WTC11 (cell line): ENCODE measurements around the gene CTTNBP2NL. TPM values are rescaled to one million over a fixed set of nuclear protein-coding genes. Genes with fewer than 3 reads are reported as not detected.
"Not testable (repeated sequence)": the region's sequence is repeated elsewhere in the genome, so short reads cannot be mapped to it uniquely, and the experiment has no call there.

Source experiments
- ATAC-seq: fragments of 200-7000 bp; cut with Tn5 transposase; 2 replicates; pipeline ENCODE4 v1.10.0; 2021; ENCODE audit warnings: mild to moderate bottlenecking, moderate library complexity
- CTCF ChIA-PET: fragments of 300-600 bp; sonication (Branson Sonifier 250); formaldehyde crosslinking; loops from one replicate; lab custom pipeline; 2021; ENCODE audit warnings: antibody characterized with exemption; lab: Charles Lee
- POLR2A ChIA-PET: fragments of 350-600 bp; sonication (Branson Sonifier 250); formaldehyde crosslinking; loops from one replicate; lab custom pipeline; 2021; ENCODE audit warnings: antibody characterized with exemption; lab: Charles Lee
- DNase-seq: peaks from one replicate; pipeline ENCODE4 v3.0.0; 2021; ENCODE audit warnings: low spot score
- H3K27ac Mint-ChIP-seq: 2 replicates; pipeline ENCODE4 v1.8.0; 2021; ENCODE audit warnings: mixed read lengths
- H3K27me3 Mint-ChIP-seq: 2 replicates; pipeline ENCODE4 v1.8.0; 2021; ENCODE audit warnings: low read depth, mild to moderate bottlenecking, moderate library complexity, mixed read lengths
- H3K36me3 Mint-ChIP-seq: 2 replicates; pipeline ENCODE4 v1.8.0; 2021; ENCODE audit warnings: mixed read lengths
- H3K4me1 Mint-ChIP-seq: 2 replicates; pipeline ENCODE4 v1.8.0; 2022; ENCODE audit warnings: mixed read lengths
- H3K4me3 Mint-ChIP-seq: 2 replicates; pipeline ENCODE4 v1.8.0; 2021; ENCODE audit warnings: mild to moderate bottlenecking, moderate library complexity, mixed read lengths
- H3K9me3 Mint-ChIP-seq: 2 replicates; pipeline ENCODE4 v1.8.0; 2021; ENCODE audit warnings: mixed read lengths
- ATF3 ChIP-seq: sonication (generic); formaldehyde crosslinking; conservative IDR thresholded peaks from 2 replicates; pipeline ENCODE4 v1.8.1; 2022; ENCODE audit warnings: mild to moderate bottlenecking, missing genetic modification reagents
- ATF6 ChIP-seq: sonication (generic); formaldehyde crosslinking; IDR thresholded peaks from 2 replicates; pipeline ENCODE4 v1.8.1; 2023; ENCODE audit warnings: mild to moderate bottlenecking, missing genetic modification reagents
- E2F1 ChIP-seq: sonication (generic); formaldehyde crosslinking; IDR thresholded peaks from 2 replicates; pipeline ENCODE4 v1.8.0; 2022; ENCODE audit warnings: mild to moderate bottlenecking, missing genetic modification reagents
- ERG ChIP-seq: fragments of 250-450 bp; sonication (Bioruptor Pico); IDR thresholded peaks from 2 replicates; pipeline ENCODE4 v1.8.0; 2021; ENCODE audit warnings: mild to moderate bottlenecking
- GTF2I ChIP-seq: fragments of 250-450 bp; sonication (Bioruptor Pico); conservative IDR thresholded peaks from 2 replicates; pipeline ENCODE4 v1.4.0; 2021; ENCODE audit warnings: mild to moderate bottlenecking
- HMGA2 ChIP-seq: fragments of 250-450 bp; sonication (Bioruptor Pico); IDR thresholded peaks from 2 replicates; pipeline ENCODE4 v1.4.0; 2021; ENCODE audit warnings: mild to moderate bottlenecking, moderate library complexity
- IRF2 ChIP-seq: sonication (generic); formaldehyde crosslinking; IDR thresholded peaks from 2 replicates; pipeline ENCODE4 v1.8.0; 2022; ENCODE audit warnings: low read depth, missing genetic modification reagents, borderline replicate concordance
- NFE2L1 ChIP-seq: sonication (generic); formaldehyde crosslinking; IDR thresholded peaks from 2 replicates; pipeline ENCODE4 v1.8.1; 2023; ENCODE audit warnings: missing genetic modification reagents
- NR2C2 ChIP-seq: sonication (generic); formaldehyde crosslinking; IDR thresholded peaks from 2 replicates; pipeline ENCODE4 v1.8.0; 2022; ENCODE audit warnings: mild to moderate bottlenecking, missing genetic modification reagents
- SMAD3 ChIP-seq: sonication (generic); formaldehyde crosslinking; IDR thresholded peaks from 2 replicates; pipeline ENCODE4 v1.8.0; 2022; ENCODE audit warnings: missing genetic modification reagents, mild to moderate bottlenecking, borderline replicate concordance
- SP1 ChIP-seq: sonication (generic); formaldehyde crosslinking; conservative IDR thresholded peaks from 2 replicates; pipeline ENCODE4 v1.8.1; 2022; ENCODE audit warnings: missing genetic modification reagents
- TCF7 ChIP-seq: sonication (generic); formaldehyde crosslinking; IDR thresholded peaks from 2 replicates; pipeline ENCODE4 v1.8.0; 2022; ENCODE audit warnings: mild to moderate bottlenecking, low read depth, missing genetic modification reagents, moderate library complexity
- ZBTB43 ChIP-seq: sonication (generic); formaldehyde crosslinking; IDR thresholded peaks from 2 replicates; pipeline ENCODE4 v1.8.1; 2023; ENCODE audit warnings: mild to moderate bottlenecking, missing genetic modification reagents
- ZNF121 ChIP-seq: sonication (generic); formaldehyde crosslinking; IDR thresholded peaks from 2 replicates; pipeline ENCODE4 v1.8.0; 2023; ENCODE audit warnings: missing genetic modification reagents
- ZNF138 ChIP-seq: sonication (generic); formaldehyde crosslinking; conservative IDR thresholded peaks from 2 replicates; pipeline ENCODE4 v1.8.1; 2022; ENCODE audit warnings: mild to moderate bottlenecking, moderate library complexity, missing genetic modification reagents
- ZNF317 ChIP-seq: sonication (generic); formaldehyde crosslinking; IDR thresholded peaks from 2 replicates; pipeline ENCODE4 v1.8.1; 2023; ENCODE audit warnings: low read depth, mild to moderate bottlenecking, moderate library complexity, missing genetic modification reagents, borderline replicate concordance
- total RNA-seq: library from RNA; stranded (reverse); gene quantifications from 3 replicates; pipeline ENCODE4 v1.2.3, GENCODE V29; 2021
- TF ChIP-seq, protein P1 (sequence below): sonication (generic); formaldehyde crosslinking; IDR thresholded peaks from 2 replicates; pipeline ENCODE4 v1.8.1; 2023; ENCODE audit warnings: mild to moderate bottlenecking, moderate library complexity, missing genetic modification reagents
- TF ChIP-seq, protein P2 (sequence below): sonication (generic); formaldehyde crosslinking; IDR thresholded peaks from 2 replicates; pipeline ENCODE4 v1.8.1; 2022; ENCODE audit warnings: low read depth, missing genetic modification reagents, borderline replicate concordance

Gene CTTNBP2NL
- total RNA-seq, 1 experiment from 2014 or later = 32.8 TPM

DNA sequence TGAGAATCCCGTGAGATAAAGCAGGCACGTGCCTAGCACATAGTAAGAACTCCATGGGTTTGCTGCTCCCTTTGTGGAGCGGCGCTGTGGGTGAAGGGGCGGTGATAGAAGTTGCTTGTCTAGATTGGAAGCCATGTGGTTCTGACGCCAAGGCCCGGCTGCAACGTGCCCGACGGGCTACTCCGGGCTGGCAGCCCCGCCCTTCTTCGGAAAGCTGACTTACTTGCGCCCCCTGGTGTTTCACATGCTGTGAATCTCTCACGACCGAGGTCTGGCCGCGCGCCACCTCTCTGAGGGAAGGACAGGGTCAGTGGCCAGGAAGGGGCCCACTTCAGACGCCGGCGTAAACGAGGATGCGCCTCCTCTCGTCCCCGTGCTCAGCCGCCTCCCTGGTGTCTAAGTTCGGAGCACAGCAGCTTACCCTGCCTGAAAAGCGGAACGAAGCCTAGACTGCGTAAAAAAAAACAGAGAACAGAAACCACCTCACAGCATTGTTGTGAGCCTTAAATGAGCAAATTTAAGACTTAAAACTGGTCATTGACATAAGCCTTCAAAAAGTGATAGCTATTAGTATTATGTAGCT, 70.2 kb downstream of the CTTNBP2NL start (continued):
- TF ChIP-seq ATF6 (no peak), ZNF121 (no peak), ERG (CRISPR knock-in tag) (no peak), ATF3 (CRISPR knock-in tag) (no peak), E2F1 (no peak), NR2C2 (no peak), SMAD3 (CRISPR knock-in tag) (0 out of 2 replicates have a peak, but pooled peaks have one; percentile 46), IRF2 (CRISPR knock-in tag) (no peak), HMGA2 (CRISPR knock-in tag) (no peak), TCF7 (no peak), GTF2I (CRISPR knock-in tag) (no peak), ZBTB43 (CRISPR knock-in tag) (peak; percentile 74; the same call in 1 of the 2 replicates), ZNF138 (CRISPR knock-in tag) (no peak), ZNF317 (CRISPR knock-in tag) (no peak), NFE2L1 (CRISPR knock-in tag) (peak; percentile 78; the same call in 1 of the 2 replicates), SP1 (CRISPR knock-in tag) (peak; percentile 69)
- TF ChIP-seq, protein P1, sequence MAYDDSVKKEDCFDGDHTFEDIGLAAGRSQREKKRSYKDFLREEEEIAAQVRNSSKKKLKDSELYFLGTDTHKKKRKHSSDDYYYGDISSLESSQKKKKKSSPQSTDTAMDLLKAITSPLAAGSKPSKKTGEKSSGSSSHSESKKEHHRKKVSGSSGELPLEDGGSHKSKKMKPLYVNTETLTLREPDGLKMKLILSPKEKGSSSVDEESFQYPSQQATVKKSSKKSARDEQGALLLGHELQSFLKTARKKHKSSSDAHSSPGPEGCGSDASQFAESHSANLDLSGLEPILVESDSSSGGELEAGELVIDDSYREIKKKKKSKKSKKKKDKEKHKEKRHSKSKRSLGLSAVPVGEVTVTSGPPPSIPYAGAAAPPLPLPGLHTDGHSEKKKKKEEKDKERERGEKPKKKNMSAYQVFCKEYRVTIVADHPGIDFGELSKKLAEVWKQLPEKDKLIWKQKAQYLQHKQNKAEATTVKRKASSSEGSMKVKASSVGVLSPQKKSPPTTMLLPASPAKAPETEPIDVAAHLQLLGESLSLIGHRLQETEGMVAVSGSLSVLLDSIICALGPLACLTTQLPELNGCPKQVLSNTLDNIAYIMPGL = peak; percentile 73; the same call in 1 of the 2 replicates
- TF ChIP-seq, protein P2, sequence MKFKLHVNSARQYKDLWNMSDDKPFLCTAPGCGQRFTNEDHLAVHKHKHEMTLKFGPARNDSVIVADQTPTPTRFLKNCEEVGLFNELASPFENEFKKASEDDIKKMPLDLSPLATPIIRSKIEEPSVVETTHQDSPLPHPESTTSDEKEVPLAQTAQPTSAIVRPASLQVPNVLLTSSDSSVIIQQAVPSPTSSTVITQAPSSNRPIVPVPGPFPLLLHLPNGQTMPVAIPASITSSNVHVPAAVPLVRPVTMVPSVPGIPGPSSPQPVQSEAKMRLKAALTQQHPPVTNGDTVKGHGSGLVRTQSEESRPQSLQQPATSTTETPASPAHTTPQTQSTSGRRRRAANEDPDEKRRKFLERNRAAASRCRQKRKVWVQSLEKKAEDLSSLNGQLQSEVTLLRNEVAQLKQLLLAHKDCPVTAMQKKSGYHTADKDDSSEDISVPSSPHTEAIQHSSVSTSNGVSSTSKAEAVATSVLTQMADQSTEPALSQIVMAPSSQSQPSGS (CRISPR knock-in tag) = no peak
- TF ChIP-seq, all 79 proteins: peak for 15

DNA sequence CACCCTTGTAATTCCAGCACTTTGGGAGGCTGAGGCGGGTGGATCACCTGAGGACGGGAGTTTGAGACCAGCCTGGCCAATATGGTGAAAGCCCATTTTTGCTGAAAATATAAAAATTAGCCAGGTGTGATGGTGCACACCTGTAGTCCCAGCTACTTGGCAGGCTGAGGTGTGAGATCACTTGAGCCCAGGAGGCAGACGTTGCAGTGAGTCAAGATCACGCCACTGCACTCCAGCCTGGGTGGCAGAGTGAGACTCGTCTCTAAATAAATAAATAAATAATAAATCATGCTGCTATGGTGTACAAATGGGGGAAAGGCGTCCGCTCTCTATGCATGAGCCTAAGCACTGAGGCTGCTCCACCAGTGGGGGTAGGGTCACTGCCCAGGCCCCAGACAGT, 74.3 kb downstream of the CTTNBP2NL start:
- POLR2A ChIA-PET = not testable (repeated sequence)
- peaks cover 21% of the 10 kb centered on the region for H3K4me1 Mint-ChIP-seq

More for the DNA sequence above, 74.3 kb downstream of the CTTNBP2NL start:
- H3K4me3 Mint-ChIP-seq, DNase-seq, H3K36me3 Mint-ChIP-seq, H3K27ac Mint-ChIP-seq, ATAC-seq: not testable (repeated sequence)
- Mint-ChIP-seq H3K9me3 (peaks cover 11% of the 10 kb centered on the region), H3K27me3 (peaks cover 20% of the 10 kb centered on the region)
- CTCF ChIA-PET = interaction anchor here (0.8 to 1.3 kb wide), 2 partner anchors 53 to 101 kb away, joined by 3 read pairs; no protein-coding TSS in a partner anchor
